GM21526 (cell line): ENCODE results near the gene MRNIP.

ENCODE experiments used
- ATAC-seq: cut with Tn5 transposase; IDR thresholded peaks from one replicate; pipeline ENCODE4 v1.9.1; 2021; ENCODE audit warnings: moderate library complexity; ENCODE audit not compliant: unreplicated experiment, low FRiP score

The MRNIP gene

DNA sequence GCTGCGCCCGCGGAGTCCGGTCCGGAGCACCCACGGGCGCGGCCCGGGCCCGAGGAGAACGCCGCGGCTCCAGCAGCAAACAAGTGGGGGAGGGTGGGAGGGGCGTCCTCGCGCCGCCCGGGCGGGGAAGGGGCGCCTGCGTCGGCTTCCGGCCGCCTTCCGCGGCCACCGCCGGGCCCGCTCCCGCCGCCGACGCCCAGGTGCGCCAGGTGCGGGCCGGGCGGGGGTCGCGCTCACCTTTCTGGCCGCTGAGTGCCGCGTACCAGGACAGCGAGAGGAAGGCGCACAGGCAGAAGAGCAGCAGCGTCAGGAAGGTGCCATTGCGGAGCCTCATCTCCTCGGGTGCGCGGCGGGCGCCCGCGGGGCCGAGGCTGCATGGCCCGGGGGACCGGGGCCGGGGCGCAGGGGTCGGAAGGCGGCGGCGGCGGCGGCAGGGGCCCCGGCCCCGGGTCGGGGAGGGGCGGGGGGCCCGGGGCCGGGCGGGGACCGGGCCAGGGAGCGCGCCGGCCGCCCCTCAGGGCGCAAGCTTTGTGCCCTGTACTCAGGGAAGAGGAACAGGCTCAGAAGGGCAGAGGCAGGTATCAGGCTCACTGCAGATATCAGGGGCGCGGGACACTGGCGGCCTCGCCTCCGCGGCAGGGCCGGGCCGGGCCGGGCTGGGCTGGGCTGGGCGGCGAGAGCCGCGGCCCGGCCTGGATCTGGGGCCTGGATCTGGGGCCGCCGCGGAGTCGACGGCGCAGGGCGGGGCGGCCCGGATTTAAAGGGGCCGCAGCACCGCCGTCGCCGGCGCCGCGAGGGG lies 52.2 kb downstream of the MRNIP start, which contains the start of gene MGAT4B:
MGAT4B (minus strand) TSS at position 617 of the 799 bp plus-strand sequence; CDS start at position 334, 283 bp downstream.
- peak; percentile 56 for ATAC-seq

DNA sequence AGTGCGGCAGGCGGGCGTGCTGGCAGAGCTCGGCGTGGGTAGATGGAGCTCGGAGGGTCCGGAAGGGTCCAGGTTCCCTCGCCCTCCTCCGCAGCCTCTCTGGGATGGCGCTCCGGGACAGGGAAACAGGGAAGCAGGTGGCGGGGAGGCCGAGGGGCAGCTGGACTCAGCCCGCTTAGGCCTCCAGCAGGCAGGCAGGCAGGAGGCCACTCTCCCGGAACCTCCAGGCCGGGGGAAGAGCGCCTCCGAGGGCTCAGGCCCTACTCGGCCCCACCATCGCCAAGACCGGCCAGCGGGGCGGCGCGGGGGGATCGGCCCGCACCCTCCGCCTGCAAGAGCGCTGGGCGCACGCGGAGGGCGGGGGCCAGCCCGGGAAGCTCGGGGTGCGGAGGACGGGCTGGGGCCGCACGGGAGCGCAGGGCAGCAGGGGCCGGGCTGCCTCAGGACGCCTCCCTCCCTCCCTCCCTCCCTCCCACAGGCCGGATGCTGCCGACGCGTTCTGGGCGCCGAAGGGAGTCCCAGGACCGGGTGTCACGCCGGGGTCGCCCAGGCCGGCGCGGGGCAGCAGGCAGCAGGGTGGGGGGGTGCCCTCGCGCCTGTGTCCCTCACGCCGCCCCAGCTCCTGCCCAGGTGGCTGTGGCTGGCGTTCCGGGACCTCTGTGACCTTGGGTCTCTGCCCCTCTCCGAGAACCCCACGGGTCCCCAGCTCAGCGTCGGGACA lies 52.9 kb downstream of the MRNIP start:
- no peak for ATAC-seq

DNA sequence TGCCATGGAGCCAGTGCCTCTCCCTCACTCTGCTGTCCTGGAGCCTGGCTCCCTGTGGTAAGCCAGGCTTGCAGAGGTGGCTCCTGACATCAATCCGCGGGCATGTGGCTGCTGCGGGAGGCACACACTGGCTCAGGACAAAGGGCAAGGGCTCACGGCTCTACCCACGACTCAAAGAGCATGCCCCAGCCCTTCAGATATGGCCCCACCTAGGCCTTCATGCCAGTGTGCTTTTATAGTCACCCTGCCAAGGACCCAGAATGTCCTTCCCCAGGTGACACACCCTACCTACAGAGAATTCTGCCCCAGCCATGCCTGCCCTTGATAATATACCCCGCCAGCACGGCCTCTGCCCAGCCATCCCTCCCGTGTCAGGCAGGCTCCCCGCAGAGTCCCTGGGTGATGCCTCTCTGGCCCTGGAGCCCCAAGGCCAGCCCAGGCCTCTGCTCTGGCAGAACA lies 53.5 kb downstream of the MRNIP start:
- no peak for ATAC-seq

DNA sequence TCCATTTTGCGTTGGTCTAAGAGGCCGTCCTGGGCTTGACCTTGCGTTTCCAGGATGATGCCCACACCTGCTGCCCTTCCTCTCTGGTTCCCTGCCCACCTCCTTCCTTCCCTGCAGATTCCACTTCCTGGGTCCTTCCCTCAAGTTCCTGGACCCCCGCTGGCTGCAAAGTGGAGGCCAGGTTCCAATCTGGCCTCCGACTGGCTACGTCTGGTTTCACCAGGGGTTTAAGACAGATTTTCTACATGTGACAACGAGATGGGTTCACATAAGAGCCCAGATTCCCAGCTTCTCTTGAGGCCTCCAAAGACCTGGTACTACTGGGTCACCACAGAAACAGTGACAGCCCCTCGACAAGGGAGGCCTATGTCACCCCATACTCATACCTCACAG lies 54.1 kb downstream of the MRNIP start:
- no peak for ATAC-seq

DNA sequence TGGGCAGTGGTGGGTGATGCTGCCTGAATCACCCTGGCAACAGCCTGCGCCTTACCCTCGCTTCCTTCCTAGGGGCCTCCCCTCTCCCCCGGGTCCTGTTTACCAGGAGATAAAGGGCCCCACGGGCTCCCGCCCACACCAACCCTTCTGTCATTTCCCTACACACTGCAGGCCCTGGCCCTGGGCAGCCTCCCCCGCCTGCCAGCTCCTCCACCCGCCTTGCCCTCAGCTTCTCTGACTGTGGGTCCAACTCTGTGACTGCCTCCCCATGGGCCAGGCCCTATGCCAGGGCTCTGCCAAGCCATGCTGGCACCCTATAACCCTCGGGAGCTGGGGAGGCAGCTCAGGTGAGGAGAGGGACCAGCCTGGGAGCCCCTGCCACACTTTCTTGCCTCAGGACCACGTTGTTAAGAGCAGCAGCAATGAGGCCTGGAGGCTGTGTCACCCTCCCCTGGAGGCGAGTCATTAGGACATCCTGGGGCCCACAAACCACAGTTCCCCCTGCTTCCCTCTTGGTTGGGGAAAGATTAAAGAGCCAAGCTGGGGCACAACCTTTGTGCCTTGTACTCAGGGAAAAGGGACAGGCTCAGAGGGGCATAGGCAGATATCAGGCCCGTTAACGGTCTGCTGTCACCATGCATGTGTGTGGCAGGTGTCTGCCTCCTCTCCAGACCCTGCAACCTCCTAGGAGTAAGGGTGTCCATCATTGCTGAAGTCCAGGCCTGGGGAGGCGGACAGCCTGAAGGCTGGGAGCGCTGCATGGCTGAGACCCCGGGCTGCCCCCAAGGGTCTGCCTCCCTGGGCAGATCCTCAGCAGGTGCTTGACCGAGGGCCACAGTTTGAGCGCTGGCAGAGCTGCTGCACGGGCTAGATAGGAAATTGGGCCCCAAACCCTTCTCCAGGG lies 54.7 kb downstream of the MRNIP start:
- no peak for ATAC-seq

DNA sequence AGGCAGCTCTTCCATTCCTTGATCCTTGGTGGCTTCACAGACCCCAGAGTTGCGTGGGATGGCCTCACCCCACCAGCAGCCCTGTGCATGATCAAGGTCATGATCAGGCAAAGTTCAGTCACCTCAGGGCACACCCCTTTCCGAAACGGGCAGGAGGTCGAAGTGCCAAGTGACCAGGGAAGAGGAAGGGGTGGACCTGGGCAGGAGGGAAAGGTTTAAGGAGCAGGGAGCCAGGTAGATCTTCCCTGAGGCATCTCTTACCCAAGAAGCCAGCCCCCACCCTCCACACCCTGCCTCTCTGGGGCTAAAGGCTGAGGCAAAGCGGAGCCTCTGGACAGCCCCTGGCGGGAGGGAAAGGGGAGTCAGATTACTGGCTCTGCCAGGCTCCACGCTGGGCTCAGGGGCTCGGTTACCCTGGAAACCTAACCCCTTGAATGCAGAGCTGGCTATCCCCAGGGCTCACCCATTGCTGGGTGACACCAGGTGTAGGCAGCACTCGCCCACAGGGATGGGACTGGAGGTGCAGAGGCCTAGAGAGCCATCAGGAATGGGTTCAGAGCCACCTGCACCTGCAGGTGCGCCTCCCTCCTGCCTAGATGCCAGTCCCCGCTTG lies 55.6 kb downstream of the MRNIP start:
- no peak for ATAC-seq

DNA sequence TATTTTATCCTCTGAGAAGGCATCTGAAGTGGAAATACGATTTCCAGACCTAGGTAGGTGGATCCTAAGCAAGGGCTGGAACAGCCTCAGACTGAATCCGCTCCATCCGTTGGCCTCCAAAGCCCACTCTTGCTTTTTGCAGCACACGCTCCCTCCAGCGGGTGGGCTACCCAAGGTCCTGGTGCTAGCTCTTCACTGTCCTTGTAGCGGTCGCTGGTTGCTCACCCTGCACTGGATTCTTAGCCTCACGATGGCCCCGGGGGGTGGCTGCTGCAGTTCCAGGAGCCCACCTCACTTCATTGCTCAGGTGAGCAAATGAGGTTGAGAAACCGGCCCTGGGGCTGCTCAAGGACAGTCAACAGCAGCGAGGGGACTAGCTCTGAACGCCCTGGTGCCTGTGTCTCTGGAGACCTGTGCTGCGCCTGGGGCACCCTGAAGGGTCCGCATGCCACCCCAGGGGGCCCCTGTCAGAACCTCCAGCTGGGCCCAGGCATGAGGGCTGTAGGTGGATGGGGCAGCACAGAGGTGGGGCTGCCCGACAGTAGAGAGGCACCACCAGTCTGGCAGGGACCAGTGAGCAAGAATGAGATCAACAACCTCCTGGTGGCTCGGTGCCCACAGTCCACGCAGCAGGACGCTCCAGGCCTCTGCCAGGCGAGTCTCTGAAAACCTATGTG lies 56.3 kb downstream of the MRNIP start:
- no peak for ATAC-seq

DNA sequence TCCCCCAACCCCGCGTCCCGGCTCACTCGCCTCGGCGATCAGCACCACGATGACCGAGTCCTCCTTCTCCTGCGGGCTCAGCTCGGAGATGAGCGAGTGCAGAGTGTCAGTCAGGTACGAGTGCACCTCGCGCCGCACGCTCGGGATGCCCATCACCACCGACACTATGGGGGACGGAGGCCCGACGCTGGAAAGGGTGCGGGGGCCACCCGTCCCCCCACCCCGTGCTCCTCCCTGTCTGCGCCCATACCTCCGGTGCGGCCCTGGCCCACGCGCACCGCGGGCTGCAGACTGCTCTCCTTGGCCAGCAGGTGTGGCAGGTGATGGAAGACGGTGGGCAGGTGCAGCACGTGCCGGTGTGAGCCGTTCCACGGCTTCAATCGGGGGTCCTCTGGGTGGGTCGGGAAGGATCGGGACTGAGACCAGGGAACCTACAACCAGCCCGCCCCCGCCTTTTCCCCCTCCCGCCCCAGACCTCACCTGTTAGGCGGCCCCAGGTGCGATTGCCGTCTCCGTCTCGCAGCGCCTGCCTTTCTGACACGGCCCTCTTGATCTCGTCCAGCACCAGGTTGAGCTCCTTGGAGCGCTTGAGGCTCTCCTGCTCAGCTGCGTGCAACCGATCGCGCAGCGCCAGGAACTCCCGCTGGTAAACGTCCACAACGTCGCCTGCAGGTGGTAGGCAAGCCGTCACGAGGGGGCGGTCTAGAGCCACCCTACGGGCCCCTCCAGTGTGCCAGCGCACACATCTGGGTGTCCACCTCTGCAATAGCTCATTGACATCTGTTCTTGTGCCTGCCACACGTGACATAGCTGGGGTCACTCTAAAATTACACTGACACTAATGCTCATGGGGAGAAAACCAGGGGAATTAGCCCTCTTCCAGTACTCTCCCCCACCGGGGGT lies 57.1 kb downstream of the MRNIP start:
- peak; percentile 40 for ATAC-seq

DNA sequence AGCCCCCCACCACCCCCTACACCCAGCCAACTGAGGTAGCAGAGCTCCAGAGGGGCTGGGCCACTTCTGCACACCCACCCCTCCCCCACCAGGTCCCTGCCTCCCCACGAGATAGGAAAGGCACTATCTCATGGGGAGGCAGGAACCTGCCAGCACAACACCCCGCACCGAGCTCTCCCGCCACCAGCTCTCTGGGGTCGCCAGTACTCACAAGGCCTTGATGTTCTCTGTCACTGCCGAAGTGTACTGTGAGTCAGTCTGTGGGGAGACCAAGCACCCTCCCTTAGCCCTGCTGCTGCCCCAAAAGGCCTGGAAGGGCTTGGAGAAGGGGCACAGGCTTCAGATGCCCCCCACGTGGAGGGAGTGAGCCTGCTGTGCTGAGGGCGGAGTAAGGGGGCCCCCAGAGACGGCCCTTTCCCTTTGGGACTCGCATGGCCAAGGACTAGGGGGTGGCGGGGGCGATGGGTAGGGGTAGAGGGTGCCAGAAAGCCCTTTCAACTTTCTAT lies 57.9 kb downstream of the MRNIP start:
- ATAC-seq: no peak

DNA sequence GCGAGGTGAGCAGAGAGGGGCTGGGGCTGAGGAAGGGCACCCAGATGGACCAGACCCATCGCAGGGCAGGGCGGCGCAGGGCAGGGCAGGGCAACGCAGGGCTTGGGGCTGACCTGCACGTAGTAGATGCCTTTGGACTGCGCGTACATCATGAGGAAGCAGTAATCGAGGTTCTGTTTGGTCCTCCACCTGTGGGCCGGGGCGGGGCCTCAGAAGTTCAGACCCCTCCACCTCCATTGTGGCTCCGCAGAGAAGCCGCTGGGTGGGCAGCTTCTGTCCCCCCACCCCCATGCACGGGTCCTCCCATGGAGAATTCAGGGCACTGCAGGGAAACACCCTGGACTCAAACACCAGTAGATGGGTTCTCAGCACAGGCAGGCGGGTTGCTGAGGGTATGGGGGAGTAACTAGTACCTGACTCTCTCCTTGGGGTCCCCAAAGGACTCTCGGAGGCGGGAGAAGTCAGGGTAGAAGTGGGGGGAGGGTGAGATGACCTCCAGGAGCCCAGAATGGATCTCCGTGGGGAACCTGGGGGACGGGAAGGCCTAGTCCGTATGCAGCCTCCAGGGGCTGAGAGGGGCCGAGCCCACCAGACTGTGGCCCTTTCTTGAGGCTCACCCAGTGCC lies 58.4 kb downstream of the MRNIP start:
- ATAC-seq: no peak

DNA sequence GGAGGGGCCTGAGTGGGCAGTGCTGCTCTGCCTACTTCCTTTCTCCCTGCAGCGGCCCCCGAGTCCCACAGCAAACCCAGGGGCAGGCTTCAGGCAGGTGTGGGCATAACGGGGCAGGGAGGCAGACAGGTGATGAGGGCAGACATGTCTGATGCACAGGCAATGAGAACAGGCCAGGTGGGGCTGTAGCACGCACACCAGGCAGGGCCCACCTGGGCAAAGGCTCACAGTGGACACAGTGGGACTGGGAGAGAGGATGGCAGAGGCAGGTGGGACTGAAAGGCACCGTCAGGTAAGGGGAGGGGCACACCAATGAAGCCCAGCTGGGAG lies 59.0 kb downstream of the MRNIP start:
- ATAC-seq: no peak

DNA sequence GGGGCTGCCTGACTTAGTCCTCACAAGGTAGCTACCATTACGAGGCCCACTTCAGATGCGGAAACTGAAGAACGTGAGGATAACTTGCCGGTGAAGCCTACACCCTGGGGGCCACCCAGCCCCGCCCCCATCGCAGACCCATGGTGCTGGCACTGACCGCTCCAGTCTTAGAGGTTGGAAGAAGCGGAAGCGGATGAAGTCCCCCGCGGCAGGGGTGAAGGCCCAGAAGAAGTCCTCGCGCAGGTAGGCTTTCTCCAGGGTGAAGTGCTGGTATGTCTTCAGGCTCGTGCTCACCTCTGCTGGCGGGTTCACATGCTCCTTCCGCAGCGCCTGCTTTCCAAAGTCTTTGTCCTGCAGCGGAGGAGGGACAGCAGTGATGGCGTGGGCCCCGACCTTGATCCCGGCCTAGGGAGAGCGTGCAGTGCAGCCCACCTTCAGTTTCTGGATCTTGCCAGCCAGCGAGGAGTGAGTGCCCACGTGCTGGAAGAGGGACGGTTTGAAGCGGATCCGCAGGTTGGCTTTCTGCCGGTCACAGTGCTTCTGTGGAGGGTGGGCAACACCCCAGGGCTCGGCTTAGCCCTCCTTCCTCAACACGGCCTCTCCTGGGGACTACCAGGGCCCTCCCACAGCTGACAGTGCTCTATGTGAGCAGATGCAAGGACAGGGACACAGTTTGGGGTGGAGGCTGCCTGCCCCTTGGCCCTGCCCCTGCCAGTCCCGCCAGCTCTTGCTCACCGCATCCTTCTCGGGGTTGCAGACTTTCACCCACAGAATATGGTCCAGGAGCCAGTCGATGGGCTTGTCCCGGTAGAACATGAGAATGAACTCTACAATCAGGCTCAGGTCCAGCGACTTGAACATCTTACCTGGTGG lies 59.6 kb downstream of the MRNIP start:
- no peak for ATAC-seq

DNA sequence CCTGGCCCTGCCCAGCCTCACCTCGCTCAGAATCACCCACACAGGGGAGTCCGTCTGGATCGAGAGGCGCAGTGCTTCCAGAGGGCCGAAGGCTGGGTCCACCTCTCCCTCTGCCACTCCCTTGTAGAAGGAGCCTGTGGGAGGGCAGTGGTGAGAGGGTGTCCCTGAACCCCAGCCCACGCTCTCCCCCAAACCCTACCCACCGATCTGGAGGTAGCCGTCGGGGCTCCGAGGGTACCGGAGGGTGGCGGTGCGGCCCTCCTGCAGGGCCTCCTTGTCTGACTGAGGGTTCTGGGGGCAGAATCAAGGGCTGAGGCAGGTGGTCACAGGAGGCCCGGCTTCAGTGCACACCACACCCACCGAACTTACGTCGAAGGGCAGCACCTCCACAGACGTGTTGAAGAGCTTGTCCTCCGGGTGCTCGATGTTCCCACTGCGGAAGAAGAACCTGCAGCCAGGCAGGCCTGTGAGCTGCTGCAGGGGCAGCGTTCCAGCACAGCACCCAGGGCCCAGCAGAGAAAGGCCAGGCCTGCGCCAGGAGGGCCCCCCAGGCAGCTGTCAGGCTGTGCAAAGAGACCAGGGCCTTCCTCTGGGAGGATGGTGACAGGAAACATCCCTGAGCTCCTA lies 60.4 kb downstream of the MRNIP start:
- ATAC-seq: no peak

DNA sequence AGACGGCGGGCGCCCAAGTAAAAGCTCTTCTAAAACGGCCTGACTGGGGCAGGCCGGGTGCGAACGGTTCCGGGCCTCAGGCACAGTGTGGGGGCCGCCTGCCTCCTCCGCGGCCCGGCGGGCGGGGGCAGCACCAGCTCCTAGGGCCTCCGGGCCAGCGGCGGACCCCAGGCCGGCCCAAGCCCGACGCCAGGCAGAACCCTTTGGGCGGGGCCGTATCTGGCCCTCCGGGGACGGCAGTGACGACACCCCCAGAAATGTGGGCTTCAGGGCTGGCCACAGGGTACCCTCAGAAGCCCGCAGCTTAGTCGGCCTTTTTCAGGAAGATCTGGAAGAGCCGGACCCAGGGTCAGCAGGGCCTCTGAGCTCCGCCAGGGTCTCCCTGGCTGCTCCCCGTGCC lies 60.9 kb downstream of the MRNIP start:
- no peak for ATAC-seq

DNA sequence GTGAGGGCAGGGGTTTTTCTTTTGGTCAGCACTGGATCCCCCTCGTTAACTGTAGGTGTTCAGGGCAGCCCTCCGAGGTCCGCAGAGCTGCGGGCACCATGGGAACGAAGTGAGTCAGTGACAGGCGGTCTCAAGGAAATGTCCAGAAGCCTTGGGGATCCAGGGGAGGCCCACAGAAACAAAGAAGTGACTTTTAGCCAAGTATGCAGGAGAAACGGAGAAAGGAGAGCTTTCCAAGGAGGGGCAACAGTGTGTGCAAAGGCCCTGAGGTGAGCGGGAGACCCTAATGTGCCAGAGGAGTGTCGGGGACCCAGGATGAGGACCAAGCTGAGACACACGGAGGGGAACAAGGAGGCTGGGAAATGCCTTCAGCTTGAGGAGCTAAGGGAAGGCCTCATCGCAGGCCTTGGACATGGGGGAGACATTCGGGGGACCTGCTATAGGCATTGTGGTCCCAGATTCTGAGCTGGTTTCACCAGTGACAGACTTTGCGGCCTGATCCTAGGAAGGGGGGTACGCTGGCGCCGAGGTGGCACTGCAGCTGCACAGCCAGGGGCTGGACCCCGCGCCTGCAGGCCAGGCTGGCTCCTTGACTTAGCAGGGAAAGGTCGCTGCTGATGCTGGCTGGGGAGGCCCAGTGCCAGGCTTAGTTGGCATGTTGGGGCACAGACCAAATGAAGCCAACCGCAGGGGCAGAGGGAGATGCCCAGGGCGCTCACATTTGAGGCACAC lies 61.6 kb downstream of the MRNIP start:
- no peak for ATAC-seq
